OCI-LY1 (cell line): ENCODE measurements around the gene RPRD2.

ENCODE experiments used
- EZH2 ChIP-seq: fragments of 200-600 bp; sonication (generic), shearing (Covaris generic); IDR thresholded peaks from 2 replicates; pipeline ENCODE4 v1.8.0; 2017; ENCODE audit warnings: borderline replicate concordance, mixed run types, mild to moderate bottlenecking, antibody characterized with exemption, low read length, moderate library complexity, mixed read lengths
- TF ChIP-seq, protein P1 (sequence below): fragments of 200-600 bp; sonication (generic), shearing (Covaris generic); IDR thresholded peaks from 2 replicates; pipeline ENCODE4 v1.5.1; 2017; ENCODE audit warnings: mild to moderate bottlenecking, antibody characterized with exemption, low read length, moderate library complexity, mixed read lengths

- TF ChIP-seq EZH2: no peak
- TF ChIP-seq, protein P1, sequence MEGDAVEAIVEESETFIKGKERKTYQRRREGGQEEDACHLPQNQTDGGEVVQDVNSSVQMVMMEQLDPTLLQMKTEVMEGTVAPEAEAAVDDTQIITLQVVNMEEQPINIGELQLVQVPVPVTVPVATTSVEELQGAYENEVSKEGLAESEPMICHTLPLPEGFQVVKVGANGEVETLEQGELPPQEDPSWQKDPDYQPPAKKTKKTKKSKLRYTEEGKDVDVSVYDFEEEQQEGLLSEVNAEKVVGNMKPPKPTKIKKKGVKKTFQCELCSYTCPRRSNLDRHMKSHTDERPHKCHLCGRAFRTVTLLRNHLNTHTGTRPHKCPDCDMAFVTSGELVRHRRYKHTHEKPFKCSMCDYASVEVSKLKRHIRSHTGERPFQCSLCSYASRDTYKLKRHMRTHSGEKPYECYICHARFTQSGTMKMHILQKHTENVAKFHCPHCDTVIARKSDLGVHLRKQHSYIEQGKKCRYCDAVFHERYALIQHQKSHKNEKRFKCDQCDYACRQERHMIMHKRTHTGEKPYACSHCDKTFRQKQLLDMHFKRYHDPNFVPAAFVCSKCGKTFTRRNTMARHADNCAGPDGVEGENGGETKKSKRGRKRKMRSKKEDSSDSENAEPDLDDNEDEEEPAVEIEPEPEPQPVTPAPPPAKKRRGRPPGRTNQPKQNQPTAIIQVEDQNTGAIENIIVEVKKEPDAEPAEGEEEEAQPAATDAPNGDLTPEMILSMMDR: no peak
Measured at GRCh38 chr1:150410582-150411101, 46.7 kb downstream of the RPRD2 start.
